Endothelial cell of umbilical vein (primary cell): ENCODE measurements around the gene PIK3CB. TPM values are rescaled to one million over a fixed set of nuclear protein-coding genes. Genes with fewer than 3 reads are reported as not detected.

Experiments used
- BruUV-seq: library from RNA; stranded (reverse); fragments of 400-500 nt; replicated peaks from 2 replicates; lab custom pipeline; 2021; lab: Mats Ljungman, UMichigan
- CTCF ChIA-PET: fragments of 300-600, 350-600 bp; sonication (Branson Sonifier 250); formaldehyde crosslinking; loops from one replicate; lab custom pipeline; 2021; ENCODE audit warnings: antibody characterized with exemption, inconsistent platforms; lab: Charles Lee
- POLR2A ChIA-PET: fragments of 300-600, 350-600 bp; sonication (Branson Sonifier 250); formaldehyde crosslinking; loops from one replicate; lab custom pipeline; 2021; ENCODE audit warnings: antibody characterized with exemption, inconsistent platforms; lab: Charles Lee
- DNase-seq: peaks from one replicate; pipeline ENCODE4 v3.0.0-alpha.2; 2011; ENCODE audit warnings: low read depth, low spot score
- FAIRE-seq: peaks from 2 replicates; lab custom pipeline; 2011; peaks lifted over from hg19 to GRCh38; lab: Jason Lieb, UNC
- H2AFZ ChIP-seq: 2 replicates; pipeline ENCODE4 v1.6.0; 2012; ENCODE audit warnings: low read depth, low read length, control low read depth, inconsistent platforms
- H3K27ac ChIP-seq: 2 replicates; pipeline ENCODE4 v1.5.1; 2011; ENCODE audit warnings: low read depth, mild to moderate bottlenecking, control low read depth, low read length, moderate library complexity; ENCODE audit not compliant: insufficient read depth
- H3K27me3 ChIP-seq, 2 experiments: 2 replicates each; pipeline versions ENCODE4 v1.6.0 to v1.6.1; 2011; ENCODE audit warnings: low read length in 2 of 2, mixed read lengths in 1 of 2; ENCODE audit not compliant: control insufficient read depth in 2 of 2, insufficient read depth in 2 of 2
- H3K36me3 ChIP-seq, 2 experiments: 2 replicates in 1 of 2; 3 replicates in 1 of 2; pipeline ENCODE4 v1.5.1; 2011; ENCODE audit warnings: low read length in 2 of 2, mild to moderate bottlenecking in 1 of 2, moderate library complexity in 1 of 2; ENCODE audit not compliant: control insufficient read depth in 2 of 2, insufficient read depth in 2 of 2; ENCODE audit errors: extremely low read depth in 1 of 2
- H3K4me1 ChIP-seq: 3 replicates; pipeline ENCODE4 v1.5.1; 2011; ENCODE audit warnings: mild to moderate bottlenecking, low read length; ENCODE audit not compliant: control insufficient read depth, insufficient read depth; ENCODE audit errors: extremely low read depth
- H3K4me2 ChIP-seq: 2 replicates; pipeline ENCODE4 v1.6.1; 2011; ENCODE audit warnings: low read length, control low read depth, mixed read lengths; ENCODE audit not compliant: insufficient read depth
- H3K4me3 ChIP-seq, 3 experiments: fragments of 200-600 bp in 1 of 3; sonication (generic), shearing (Covaris generic) in 1 of 3; replicated peaks in 1 of 3; 2 replicates each; pipeline ENCODE4 v1.5.1; 2011 to 2016; ENCODE audit warnings: control low read depth in 3 of 3, low read length in 3 of 3, mild to moderate bottlenecking in 2 of 3, inconsistent platforms in 1 of 3, low read depth in 1 of 3, moderate library complexity in 1 of 3; ENCODE audit not compliant: insufficient read depth in 1 of 3
- H3K79me2 ChIP-seq: 2 replicates; pipeline ENCODE4 v1.6.0; 2012; ENCODE audit warnings: low read length, inconsistent platforms; ENCODE audit not compliant: control insufficient read depth, insufficient read depth
- H3K9ac ChIP-seq: replicated peaks from 2 replicates; pipeline ENCODE3; 2011; ENCODE audit warnings: low read length, control low read depth; ENCODE audit not compliant: insufficient read depth; ENCODE audit errors: extremely low read depth
- H3K9me1 ChIP-seq: replicated peaks from 3 replicates; pipeline ENCODE4 v1.6.0; 2011; ENCODE audit warnings: mild to moderate bottlenecking, low read length; ENCODE audit not compliant: control insufficient read depth, insufficient read depth; ENCODE audit errors: extremely low read depth
- H3K9me3 ChIP-seq: replicated peaks from 2 replicates; pipeline ENCODE4 v1.5.1; 2012; ENCODE audit warnings: low read length, inconsistent platforms; ENCODE audit not compliant: control insufficient read depth, insufficient read depth
- H4K20me1 ChIP-seq: replicated peaks from 2 replicates; pipeline ENCODE3; 2011; ENCODE audit warnings: mild to moderate bottlenecking, low read length; ENCODE audit not compliant: control insufficient read depth, insufficient read depth; ENCODE audit errors: extremely low read depth
- EZH2 ChIP-seq: IDR thresholded peaks from 2 replicates; pipeline ENCODE4 v1.6.1; 2012; ENCODE audit warnings: borderline replicate concordance, low read depth, mild to moderate bottlenecking, moderate library complexity, low read length, inconsistent platforms; ENCODE audit not compliant: severe bottlenecking
- FOS ChIP-seq: IDR thresholded peaks from 2 replicates; pipeline ENCODE4 v1.6.1; 2011; ENCODE audit warnings: mild to moderate bottlenecking, low read length, moderate library complexity, borderline replicate concordance; ENCODE audit not compliant: insufficient read depth
- GATA2 ChIP-seq: IDR thresholded peaks from 2 replicates; pipeline ENCODE4 v1.7.0; 2011; ENCODE audit warnings: low read depth, mild to moderate bottlenecking, moderate library complexity, mixed read lengths, low read length; ENCODE audit not compliant: insufficient read length, insufficient read depth
- JUN ChIP-seq: IDR thresholded peaks from 2 replicates; pipeline ENCODE4 v1.6.1; 2011; ENCODE audit warnings: borderline replicate concordance, low read depth; ENCODE audit not compliant: insufficient read length, insufficient read depth
- MYC ChIP-seq: IDR thresholded peaks from one replicate; pipeline ENCODE4 v1.6.1; 2011; ENCODE audit warnings: mild to moderate bottlenecking, low read depth, low read length
- POLR2A ChIP-seq: IDR thresholded peaks from 2 replicates; pipeline ENCODE4 v1.6.1; 2012; ENCODE audit warnings: low read depth, mild to moderate bottlenecking, control low read depth, low read length
- POLR2AphosphoS5 ChIP-seq: IDR thresholded peaks from 2 replicates; pipeline ENCODE4 v1.6.1; 2012; ENCODE audit warnings: low read depth, mild to moderate bottlenecking, control low read depth, low read length, moderate library complexity; ENCODE audit not compliant: insufficient read depth
- dilution Hi-C: fragments of 300-500 bp; cut with MboI; formaldehyde crosslinking; loops from one replicate; pipeline ENCODE4 v1.15.0; 2019; ENCODE audit warnings: low sequenced_read_pairs; ENCODE audit not compliant: extremely low pct_ligation_motif_present
- intact Hi-C: fragments of 100-400 bp; cut with micrococcal nuclease; formaldehyde crosslinking; loops from one replicate; pipeline ENCODE4 v1.10.0; 2022
- polyA plus RNA-seq, 4 experiments: library from polyadenylated mRNA; depleted of rRNA in 3 of 4; stranded (reverse) in 3 of 4; unstranded in 1 of 4; fragments of >200 nt; gene quantifications; 2 replicates each; pipeline versions ENCODE4 v1.2.1 to v1.2.3, GENCODE V29; 2011 to 2012; ENCODE audit warnings: missing spikeins in 1 of 4
- total RNA-seq: library from RNA; stranded (reverse); gene quantifications from 2 replicates; pipeline ENCODE4 v1.2.3, GENCODE V29; 2021
- TF ChIP-seq, protein P1 (sequence below): IDR thresholded peaks from 2 replicates; pipeline ENCODE4 v1.6.1; 2011; ENCODE audit not compliant: insufficient read depth, insufficient read length
- TF ChIP-seq, protein P2 (sequence below), 2 donors: IDR thresholded peaks; 1 replicate in 1 of 2; 2 replicates in 1 of 2; pipeline ENCODE4 v1.5.1; 2011; ENCODE audit warnings: low read length in 2 of 2, mild to moderate bottlenecking in 2 of 2, moderate library complexity in 2 of 2, control low read depth in 1 of 2, inconsistent platforms in 1 of 2, low read depth in 1 of 2; ENCODE audit not compliant: insufficient read depth in 1 of 2; ENCODE audit errors: extremely low read depth in 1 of 2

Gene PIK3CB
- total and polyA plus RNA-seq, 2 donors (not counting 3 experiments of a cell fraction or from before 2014, with no cell fraction given) = 9.0 to 29.8 TPM

DNA sequence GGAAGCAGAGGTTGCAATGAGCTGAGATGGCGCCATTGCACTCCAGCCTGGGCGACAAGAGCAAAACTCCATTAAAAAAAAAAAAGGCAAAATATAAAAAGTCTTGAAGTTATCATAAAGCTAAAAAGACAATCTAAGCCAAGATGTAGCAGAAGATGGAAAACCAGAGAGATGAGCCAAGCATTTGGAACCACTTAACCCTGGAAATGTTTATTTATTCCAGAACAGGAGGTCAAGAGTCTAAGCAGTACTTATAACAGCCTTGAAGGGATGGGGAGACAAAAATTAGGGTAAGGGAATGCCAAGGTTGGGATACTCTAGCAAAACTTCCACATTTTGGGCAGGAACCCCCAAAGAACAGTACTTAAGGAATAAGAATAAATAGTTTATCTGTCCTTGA, 196.1 kb downstream of the PIK3CB start:
- no peaks in the 10 kb centered on the region for H3K4me1 ChIP-seq
- no peak overlapping the region for H2AFZ ChIP-seq
- intact Hi-C loops (no loop called here), dilution Hi-C loops (no loop called here)
- H3K79me2 ChIP-seq = no peaks in the 10 kb centered on the region
- H3K9me1 ChIP-seq = no peaks in the 10 kb centered on the region
- H3K9ac ChIP-seq = no peak overlapping the region
- BruUV-seq = no TSS peak
- H3K9me3 ChIP-seq = no peaks in the 10 kb centered on the region
- FAIRE-seq (no peak), DNase-seq (no peak)
- no peaks in the 10 kb centered on the region for H3K27me3 ChIP-seq
- CTCF ChIA-PET = no interaction called here
- H3K27ac ChIP-seq = no peak overlapping the region
- POLR2A ChIA-PET = no interaction called here
- H3K36me3 ChIP-seq = no peaks in the 10 kb centered on the region
- H3K4me3 ChIP-seq = no peak overlapping the region
- no peak for TF ChIP-seq JUN
- TF ChIP-seq, protein P1, sequence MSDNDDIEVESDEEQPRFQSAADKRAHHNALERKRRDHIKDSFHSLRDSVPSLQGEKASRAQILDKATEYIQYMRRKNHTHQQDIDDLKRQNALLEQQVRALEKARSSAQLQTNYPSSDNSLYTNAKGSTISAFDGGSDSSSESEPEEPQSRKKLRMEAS = no peak
- no peak for TF ChIP-seq FOS
- TF ChIP-seq MYC = no peak
- TF ChIP-seq EZH2 = no peak
- TF ChIP-seq, protein P2, sequence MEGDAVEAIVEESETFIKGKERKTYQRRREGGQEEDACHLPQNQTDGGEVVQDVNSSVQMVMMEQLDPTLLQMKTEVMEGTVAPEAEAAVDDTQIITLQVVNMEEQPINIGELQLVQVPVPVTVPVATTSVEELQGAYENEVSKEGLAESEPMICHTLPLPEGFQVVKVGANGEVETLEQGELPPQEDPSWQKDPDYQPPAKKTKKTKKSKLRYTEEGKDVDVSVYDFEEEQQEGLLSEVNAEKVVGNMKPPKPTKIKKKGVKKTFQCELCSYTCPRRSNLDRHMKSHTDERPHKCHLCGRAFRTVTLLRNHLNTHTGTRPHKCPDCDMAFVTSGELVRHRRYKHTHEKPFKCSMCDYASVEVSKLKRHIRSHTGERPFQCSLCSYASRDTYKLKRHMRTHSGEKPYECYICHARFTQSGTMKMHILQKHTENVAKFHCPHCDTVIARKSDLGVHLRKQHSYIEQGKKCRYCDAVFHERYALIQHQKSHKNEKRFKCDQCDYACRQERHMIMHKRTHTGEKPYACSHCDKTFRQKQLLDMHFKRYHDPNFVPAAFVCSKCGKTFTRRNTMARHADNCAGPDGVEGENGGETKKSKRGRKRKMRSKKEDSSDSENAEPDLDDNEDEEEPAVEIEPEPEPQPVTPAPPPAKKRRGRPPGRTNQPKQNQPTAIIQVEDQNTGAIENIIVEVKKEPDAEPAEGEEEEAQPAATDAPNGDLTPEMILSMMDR (IDR thresholded peaks at IDR 0.05; ENCODE audit: extremely low read depth in 1 of 2, insufficient read depth in 1 of 2, low read depth in 1 of 2, low read length in 2 of 2) = no peak
- no peak for TF ChIP-seq POLR2AphosphoS5
- TF ChIP-seq POLR2A = no peak
- no peak for TF ChIP-seq GATA2
- H3K4me2 ChIP-seq = no peak overlapping the region
- H4K20me1 ChIP-seq = no peaks in the 10 kb centered on the region
